Fibroblast of peridontal ligament (primary cell): ENCODE data around the gene HMG20B.
A peak's percentile ranks its signal among the peaks of the same experiment; 100 is the strongest.

Experiments
- DNase-seq: peaks from one replicate; pipeline ENCODE4 v3.0.0-alpha.2; 2010; ENCODE audit errors: extremely low read depth

HMG20B gene

GRCh38 chr19:3607303-3608078 is 34.7 kb downstream of the HMG20B start:
- DNase-seq: peak; percentile 18

- DNase-seq: no peak
These were observed 35.4 kb downstream of the HMG20B start for GRCh38 chr19:3608079-3608641.

- DNase-seq: no peak
These were observed 36.1 kb downstream of the HMG20B start for GRCh38 chr19:3608750-3609322.

DNA sequence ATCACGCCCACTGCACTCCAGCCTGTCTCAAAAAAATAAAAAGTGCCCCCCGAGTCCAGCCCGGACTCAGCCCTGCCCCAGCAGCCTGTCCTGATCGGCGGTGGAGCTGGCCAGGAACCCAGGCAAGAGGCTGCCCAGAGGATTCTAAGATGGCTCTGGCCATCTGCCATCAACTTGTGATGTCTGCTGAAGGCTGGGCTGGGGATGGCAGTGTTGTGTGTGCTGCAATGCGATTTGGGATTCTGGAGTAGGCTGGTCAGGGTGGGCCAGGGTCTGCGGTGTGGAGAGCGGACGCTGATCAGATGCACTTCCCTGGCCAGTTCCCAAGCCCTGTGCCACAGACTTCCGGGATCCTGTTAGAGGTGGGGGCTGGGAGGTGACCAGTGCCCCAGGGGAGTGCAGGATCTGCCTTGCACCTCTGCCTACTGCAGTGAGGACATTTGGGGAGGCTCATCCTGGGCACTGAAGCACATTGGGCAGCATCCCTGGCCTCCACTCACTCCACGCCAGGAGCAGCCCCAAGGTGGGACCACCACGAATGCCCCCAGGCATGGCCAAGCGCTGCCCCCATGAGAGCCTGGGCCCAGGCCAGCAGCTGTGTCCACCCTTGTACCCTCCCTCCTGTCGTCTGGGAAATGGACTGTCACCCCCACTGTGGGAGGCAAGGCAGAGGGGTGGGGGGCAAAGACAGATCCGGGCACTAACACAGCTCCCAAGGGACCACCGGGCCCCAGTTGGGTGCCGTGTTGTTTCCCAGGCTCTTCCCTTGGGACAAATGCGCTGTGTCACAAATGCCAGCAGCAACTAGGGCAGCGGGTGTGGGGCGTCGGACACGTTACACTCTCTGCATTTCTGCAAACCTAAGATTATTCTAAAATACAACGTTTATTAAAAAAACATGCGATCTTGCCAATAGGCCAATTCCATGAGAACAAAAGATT is 37.3 kb downstream of the HMG20B start:
- peak; percentile 7 for DNase-seq

GRCh38 chr19:3610745-3611717 is 38.3 kb downstream of the HMG20B start:
- no peak for DNase-seq

DNA sequence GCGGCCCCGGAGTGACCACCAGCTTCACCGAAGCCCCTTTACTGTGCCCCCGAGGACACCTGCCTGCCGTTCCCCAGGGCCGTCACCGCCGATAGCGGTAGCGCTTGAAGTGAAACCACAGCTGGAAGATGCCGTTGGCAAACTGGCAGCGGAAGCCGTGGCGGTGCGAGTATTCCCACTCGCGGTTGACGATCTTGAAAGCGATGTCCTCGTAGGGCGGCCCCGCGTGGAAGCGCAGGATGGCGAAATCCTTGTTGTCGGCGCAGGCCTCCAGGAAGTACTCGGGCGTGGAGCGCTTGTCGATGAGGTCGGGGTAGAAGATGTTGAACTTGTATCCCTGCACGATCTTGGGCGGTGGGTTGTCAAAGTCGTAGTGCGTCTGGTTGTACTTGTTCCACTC is 39.1 kb downstream of the HMG20B start:
- no peak for DNase-seq

- no peak for DNase-seq
These were observed 39.6 kb downstream of the HMG20B start for GRCh38 chr19:3612330-3612729.

DNA sequence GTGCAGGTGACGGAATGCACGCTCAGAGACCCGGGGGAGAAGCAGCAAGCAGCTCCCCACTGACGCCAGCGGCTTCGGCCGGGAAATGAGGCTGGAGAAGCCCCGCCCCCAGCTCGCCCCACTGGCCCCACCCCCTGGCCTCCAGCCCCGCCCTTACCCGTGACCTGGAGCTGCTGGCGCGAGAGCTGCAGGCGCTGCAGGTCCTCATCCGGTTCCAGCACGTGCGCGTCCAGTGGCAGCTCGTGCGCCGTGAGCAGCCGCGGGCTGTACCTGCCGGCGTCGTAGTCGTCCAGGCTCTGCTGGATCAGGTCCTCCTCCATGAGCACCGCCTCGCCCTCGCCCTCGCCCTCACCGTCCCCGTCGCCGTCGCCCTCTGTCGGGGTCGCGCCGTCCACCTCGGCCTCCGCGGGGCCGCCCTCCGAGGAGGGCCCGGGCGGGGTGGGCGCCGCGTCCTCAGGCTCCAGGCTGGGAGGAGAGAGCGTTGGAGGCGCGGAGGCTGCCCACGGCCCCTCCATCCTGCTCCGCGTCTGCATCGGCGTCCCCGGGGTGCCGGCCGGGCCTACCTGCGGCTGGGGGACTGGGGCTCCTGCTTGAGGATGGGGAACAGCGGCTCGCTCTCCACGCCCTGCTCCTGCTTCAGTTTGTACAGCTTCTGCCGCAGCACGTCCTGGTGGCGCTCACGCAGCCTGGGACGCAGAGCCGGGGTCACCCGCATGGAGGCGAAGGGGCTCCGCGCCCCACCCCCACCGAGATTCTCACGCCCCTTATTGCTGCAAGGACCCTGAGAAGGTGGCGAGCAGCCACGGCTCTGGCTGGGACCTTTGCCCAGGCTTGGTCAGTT is 40.4 kb downstream of the HMG20B start:
- DNase-seq: no peak

GRCh38 chr19:3613818-3614661 is 41.3 kb downstream of the HMG20B start:
- DNase-seq: no peak

DNA sequence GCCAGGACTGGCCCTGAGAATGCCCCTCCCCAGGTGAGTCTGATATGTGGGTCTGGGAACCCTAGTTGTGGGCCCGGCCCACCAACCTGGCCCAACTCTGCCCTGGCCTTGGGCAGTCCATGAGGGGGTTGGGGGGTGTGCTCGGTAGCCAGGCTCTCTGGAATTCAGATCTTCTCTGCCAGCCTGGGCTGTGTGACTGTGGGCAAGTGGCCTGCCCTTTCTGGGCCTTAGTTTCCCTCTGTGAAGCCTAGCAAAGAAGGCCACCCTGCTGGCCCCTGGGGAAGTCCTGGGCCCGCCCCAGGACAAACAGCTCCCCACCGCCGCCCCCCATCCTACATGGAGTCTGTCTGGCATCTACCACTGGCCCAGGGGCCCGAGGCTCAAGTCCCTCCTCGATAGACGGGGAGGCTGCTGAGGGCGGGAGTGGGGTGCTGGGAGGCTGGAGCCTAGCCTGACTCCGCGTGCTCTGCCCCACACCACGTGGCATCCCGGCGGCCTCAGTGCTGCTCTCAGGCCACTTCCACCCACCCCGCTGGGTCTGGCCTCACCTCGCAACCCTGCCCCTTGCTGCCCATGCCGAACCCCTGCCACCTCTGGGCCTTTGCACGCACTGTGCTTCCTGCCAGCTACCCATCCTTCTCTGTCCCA is 42.2 kb downstream of the HMG20B start:
- DNase-seq: no peak

- DNase-seq: no peak
These were observed 42.9 kb downstream of the HMG20B start for GRCh38 chr19:3615524-3616135.

DNA sequence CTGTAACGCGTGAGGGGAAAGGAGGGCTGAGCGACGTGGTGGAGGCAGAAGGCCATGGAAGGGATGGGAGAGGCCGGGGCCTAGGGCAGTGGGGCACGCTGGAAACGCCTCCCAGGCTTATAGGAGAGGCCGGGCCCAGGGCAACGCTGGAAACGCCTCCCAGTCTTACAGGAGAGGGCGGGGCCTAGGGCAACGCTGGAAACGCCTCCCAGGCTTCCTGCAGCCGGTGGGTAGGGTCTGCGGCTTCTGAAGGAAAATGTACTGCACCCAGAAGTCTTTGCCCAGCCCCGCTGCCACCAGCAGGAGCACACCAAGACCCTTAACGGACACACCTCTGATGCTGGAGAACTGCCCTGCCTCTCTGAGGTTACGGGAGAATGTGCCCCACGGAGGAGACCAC is 44.7 kb downstream of the HMG20B start:
- DNase-seq: no peak

- peak; percentile 49 for DNase-seq
These were observed 45.5 kb downstream of the HMG20B start for GRCh38 chr19:3618144-3618810.

- DNase-seq: no peak
These were observed 46.3 kb downstream of the HMG20B start for GRCh38 chr19:3618811-3619630.

DNA sequence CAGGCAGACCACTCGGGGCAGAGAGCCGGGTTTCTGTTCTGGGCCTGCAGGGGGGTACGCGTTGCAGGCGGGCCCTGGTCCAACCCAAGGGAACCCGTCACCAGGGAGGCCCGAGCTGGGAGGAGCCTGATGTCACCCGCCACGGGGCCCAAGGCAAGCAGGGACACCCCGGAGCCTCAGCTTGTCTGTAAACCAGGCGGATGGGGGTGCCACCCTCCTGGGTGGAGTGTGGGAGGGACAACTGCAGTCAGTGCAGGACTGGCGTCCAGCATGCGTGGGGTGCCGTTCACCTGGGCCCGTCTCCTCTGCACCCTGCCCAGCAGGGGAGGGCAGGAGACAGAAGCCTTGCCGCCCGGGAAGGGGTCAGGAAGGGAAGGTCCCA is 46.9 kb downstream of the HMG20B start:
- no peak for DNase-seq

DNA sequence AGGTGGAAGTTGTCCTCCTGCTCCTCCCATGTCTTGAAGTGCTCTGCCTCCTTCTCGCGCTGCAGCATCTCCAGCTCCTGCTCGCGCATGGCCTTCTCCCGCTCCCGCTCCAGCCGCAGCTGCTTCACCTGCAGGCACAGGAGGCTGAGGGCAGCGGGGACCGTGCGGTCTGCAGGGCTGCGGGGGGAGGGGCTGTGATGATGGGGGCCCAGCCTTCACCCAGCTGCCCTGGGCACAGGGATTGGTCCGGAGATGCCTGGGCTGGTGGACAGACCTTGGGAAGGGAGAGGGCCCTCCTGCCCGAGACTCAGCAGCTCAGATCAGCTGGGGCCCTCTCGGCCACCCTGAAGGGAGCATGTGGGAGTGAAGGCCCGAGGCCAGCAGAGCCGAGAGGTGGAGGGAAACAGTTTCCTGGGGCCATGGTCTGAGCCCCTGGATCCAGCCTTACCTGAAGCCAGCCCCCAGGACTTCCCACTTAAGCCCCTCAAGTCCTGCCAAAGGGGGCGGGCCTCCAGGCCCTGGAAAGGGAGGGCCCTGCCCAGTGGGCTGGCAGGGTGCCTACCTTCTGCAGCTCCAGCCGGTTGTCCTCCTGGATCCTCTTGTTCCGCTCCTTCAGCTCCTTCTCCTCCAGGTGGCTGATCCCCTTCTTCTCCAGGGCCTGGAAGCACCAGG is 47.5 kb downstream of the HMG20B start:
- DNase-seq: no peak
